A549 (cell line): ENCODE data around the gene GALNT18. TPM values are rescaled to one million over a fixed set of nuclear protein-coding genes. Genes with fewer than 3 reads are reported as not detected.

Experiments used
- ATAC-seq, 2 experiments: fragments of 200-7000 bp in 1 of 2; fragments of >200 bp in 1 of 2; cut with Nextera tagmentation in 1 of 2; cut with Tn5 transposase in 1 of 2; 3 replicates each; pipeline versions ENCODE4 v1.8.0 to v1.9.1; 2018 to 2020; ENCODE audit warnings: mild to moderate bottlenecking in 1 of 2, moderate library complexity in 1 of 2
- CTCF ChIA-PET: fragments of 300-600 bp; sonication (Branson Sonifier 250); formaldehyde crosslinking; extraction: SDS; loops from one replicate; lab custom pipeline; 2021; ENCODE audit warnings: antibody characterized with exemption, inconsistent platforms; lab: Yijun Ruan, JAX
- POLR2A ChIA-PET: fragments of 350-600 bp; formaldehyde crosslinking; extraction: SDS; loops from one replicate; lab custom pipeline; 2021; ENCODE audit warnings: antibody characterized with exemption, inconsistent platforms; lab: Yijun Ruan, JAX
- DNase-seq, 2 experiments: peaks; one replicate each; pipeline versions ENCODE4 v3.0.0 to v3.0.0-alpha.2; 2011 to 2016; ENCODE audit warnings: low read depth in 1 of 2, low spot score in 1 of 2
- FAIRE-seq: peaks from 2 replicates; lab custom pipeline; 2011; peaks lifted over from hg19 to GRCh38; lab: Jason Lieb, UNC
- H3K27ac ChIP-seq, 2 experiments: fragments of >200 bp; sonication (Bioruptor Twin); formaldehyde crosslinking; 3 replicates each; pipeline ENCODE4 v1.5.1; 2016 to 2017
- H3K4me1 ChIP-seq: fragments of >200 bp; sonication (Bioruptor Twin); formaldehyde crosslinking; 3 replicates; pipeline ENCODE4 v1.6.1; 2016
- H3K4me2 ChIP-seq: fragments of >200 bp; sonication (Bioruptor Twin); formaldehyde crosslinking; 3 replicates; pipeline ENCODE4 v1.6.1; 2016
- H3K4me3 ChIP-seq: fragments of >200 bp; sonication (Bioruptor Twin); formaldehyde crosslinking; 3 replicates; pipeline ENCODE4 v1.5.1; 2016
- H3K9me3 ChIP-seq: fragments of >200 bp; sonication (Bioruptor Twin); formaldehyde crosslinking; 3 replicates; pipeline ENCODE4 v1.6.1; 2016
- BHLHE40 ChIP-seq: IDR thresholded peaks from 2 replicates; pipeline ENCODE4 v1.6.1; 2012; ENCODE audit warnings: low read depth, low read length, inconsistent platforms
- CEBPB ChIP-seq, 2 experiments: fragments of >200 bp in 1 of 2; sonication (Bioruptor Twin) in 1 of 2; formaldehyde crosslinking in 1 of 2; IDR thresholded peaks; 2 replicates each; pipeline ENCODE4 v1.6.1; 2012 to 2016
- CHD2 ChIP-seq: fragments of 150-350 bp; IDR thresholded peaks from 2 replicates; pipeline ENCODE4 v1.6.1; 2014; ENCODE audit warnings: low read length; ENCODE audit not compliant: partially characterized antibody
- CTCF ChIP-seq: fragments of >200 bp; sonication (Bioruptor Twin); formaldehyde crosslinking; IDR thresholded peaks from 3 replicates; pipeline ENCODE4 v1.5.1; 2016
- EHF ChIP-seq: fragments of 250-450 bp; sonication (Bioruptor Pico); IDR thresholded peaks from 2 replicates; pipeline ENCODE4 v1.5.0; 2020; ENCODE audit warnings: mild to moderate bottlenecking
- EP300 ChIP-seq, 2 experiments: fragments of >200 bp; sonication (Bioruptor Twin); formaldehyde crosslinking; IDR thresholded peaks; 2 replicates in 1 of 2; 3 replicates in 1 of 2; pipeline ENCODE4 v1.6.1; 2016 to 2017
- ESRRA ChIP-seq: fragments of 150-350 bp; IDR thresholded peaks from 2 replicates; pipeline ENCODE4 v1.6.1; 2014; ENCODE audit warnings: mild to moderate bottlenecking, low read length, borderline replicate concordance
- FOSL2 ChIP-seq, 2 experiments: fragments of 450-650 bp in 1 of 2; fragments of >200 bp in 1 of 2; sonication (Bioruptor Twin) in 1 of 2; formaldehyde crosslinking; IDR thresholded peaks; 2 replicates each; pipeline versions ENCODE4 v1.5.0 to v1.6.1; 2016 to 2020; ENCODE audit warnings: mild to moderate bottlenecking in 1 of 2, moderate library complexity in 1 of 2
- HDAC2 ChIP-seq: fragments of 200-600 bp; sonication (generic); IDR thresholded peaks from 2 replicates; pipeline ENCODE4 v1.6.1; 2016
- HOXA7 ChIP-seq: fragments of 250-450 bp; sonication (Bioruptor Pico); IDR thresholded peaks from 2 replicates; pipeline ENCODE4 v1.5.0; 2020; ENCODE audit warnings: mild to moderate bottlenecking, moderate library complexity
- HOXB13 ChIP-seq: fragments of 250-450 bp; sonication (Bioruptor Pico); IDR thresholded peaks from 2 replicates; pipeline ENCODE4 v1.5.0; 2020; ENCODE audit warnings: low read depth, mild to moderate bottlenecking, moderate library complexity
- MAFK ChIP-seq: fragments of 450-650 bp; IDR thresholded peaks from 2 replicates; pipeline ENCODE4 v1.6.1; 2014; ENCODE audit not compliant: partially characterized antibody
- MAX ChIP-seq: IDR thresholded peaks from 2 replicates; pipeline ENCODE4 v1.6.1; 2012
- MAZ ChIP-seq: fragments of 150-350 bp; IDR thresholded peaks from 2 replicates; pipeline ENCODE4 v1.6.1; 2014; ENCODE audit warnings: antibody characterized with exemption, low read depth, low read length, borderline replicate concordance
- MYC ChIP-seq: IDR thresholded peaks from 2 replicates; pipeline ENCODE4 v1.6.1; 2012; ENCODE audit warnings: mild to moderate bottlenecking, inconsistent platforms, low read length, improper control_type of control experiment, borderline replicate concordance
- NR3C1 ChIP-seq: fragments of >200 bp; sonication (Bioruptor Twin); formaldehyde crosslinking; IDR thresholded peaks from 3 replicates; pipeline ENCODE4 v1.6.1; 2017
- RCOR1 ChIP-seq: fragments of 150-350 bp; IDR thresholded peaks from 2 replicates; pipeline ENCODE4 v1.6.1; 2014; ENCODE audit warnings: antibody characterized with exemption, low read length, low read depth
- RFX5 ChIP-seq: fragments of 450-650 bp; IDR thresholded peaks from 2 replicates; pipeline ENCODE4 v1.7.1; 2014; ENCODE audit warnings: antibody characterized with exemption, mild to moderate bottlenecking, moderate library complexity
- SMC3 ChIP-seq: fragments of >200 bp; sonication (Bioruptor Twin); formaldehyde crosslinking; IDR thresholded peaks from 3 replicates; pipeline ENCODE4 v1.6.1; 2018; ENCODE audit warnings: inconsistent platforms
- SREBF2 ChIP-seq: fragments of 450-650 bp; IDR thresholded peaks from 2 replicates; pipeline ENCODE4 v1.6.1; 2014; ENCODE audit warnings: mild to moderate bottlenecking, moderate library complexity
- TP53 ChIP-seq: fragments of 250-450 bp; sonication (Bioruptor Pico); IDR thresholded peaks from 2 replicates; pipeline ENCODE4 v1.5.0; 2021; ENCODE audit warnings: mild to moderate bottlenecking, moderate library complexity
- USF2 ChIP-seq: fragments of 450-650 bp; IDR thresholded peaks from 2 replicates; pipeline ENCODE4 v1.6.1; 2014; ENCODE audit warnings: antibody characterized with exemption
- ZNF302 ChIP-seq: fragments of 250-450 bp; sonication (Bioruptor Pico); IDR thresholded peaks from 2 replicates; pipeline ENCODE4 v1.9.0; 2021; ENCODE audit warnings: inconsistent platforms, mild to moderate bottlenecking, moderate library complexity
- ZSCAN20 ChIP-seq: fragments of 250-450 bp; sonication (Bioruptor Pico); IDR thresholded peaks from 2 replicates; pipeline ENCODE4 v1.8.0; 2022; ENCODE audit warnings: mild to moderate bottlenecking, moderate library complexity
- WGBS: methylation state at CpG from one replicate; pipeline ENCODE4 v1.1.6; 2017; ENCODE audit errors: missing lambda C conversion rate; 5-methylcytosine and 5-hydroxymethylcytosine counted together
- polyA plus RNA-seq, 4 experiments: library from polyadenylated mRNA; depleted of rRNA in 3 of 4; stranded (reverse); fragments of >200 nt; fragmentation: RNase III in 1 of 4; extraction: RNeasy Plus Mini Kit Qiagen cat#74134 plus additional on column Dnase treatment in 1 of 4; gene quantifications; 2 replicates in 3 of 4; 3 replicates in 1 of 4; pipeline ENCODE4 v1.2.3, GENCODE V29; 2011 to 2017
- TF ChIP-seq, protein P1 (sequence below): fragments of 250-450 bp; sonication (Bioruptor Pico); IDR thresholded peaks from 2 replicates; pipeline ENCODE4 v1.5.0; 2021; ENCODE audit warnings: mild to moderate bottlenecking, moderate library complexity, borderline replicate concordance

GALNT18 gene
- polyA plus RNA-seq, 2 of the 4 experiments (the other 2 are of a cell fraction): 6.7 to 16.1 TPM

- TF ChIP-seq USF2 (no peak), SREBF2 (no peak)
Observed at GRCh38 chr11:11441091-11441490, 180.7 kb downstream of the GALNT18 start (continued).

- H3K4me1 ChIP-seq: peaks cover 24% of the 10 kb centered on the region
- WGBS: 83% methylated on average over 6 of the region's 6 CpGs
- TF ChIP-seq SREBF2 (no peak), HOXB13 (CRISPR knock-in tag) (no peak)
- H3K27ac ChIP-seq: peak overlapping the region in 1 of 2 experiments; percentile 5; a peak in 1 of 6 replicates
- no peak overlapping the region for H3K4me3 ChIP-seq
- H3K4me2 ChIP-seq: no peak overlapping the region
- POLR2A ChIA-PET: no interaction called here
- no peaks in the 10 kb centered on the region for H3K9me3 ChIP-seq
- CTCF ChIA-PET: interaction anchor here (1.4 kb wide), 1 partner anchor 412 kb away, joined by 3 read pairs; no protein-coding TSS in a partner anchor
- ATAC-seq (no peak), FAIRE-seq (no peak), DNase-seq (no peak)
Observed at GRCh38 chr11:11440144-11440543, 181.7 kb downstream of the GALNT18 start.

- ATAC-seq (no peak), DNase-seq (no peak), FAIRE-seq (no peak)
- no peak overlapping the region for H3K27ac ChIP-seq
- H3K4me3 ChIP-seq: no peak overlapping the region
- ChIA-PET CTCF (no interaction called here), POLR2A (no interaction called here)
- peaks cover 20% of the 10 kb centered on the region for H3K4me1 ChIP-seq
- no peaks in the 10 kb centered on the region for H3K9me3 ChIP-seq
- no peak overlapping the region for H3K4me2 ChIP-seq
- 88% methylated on average over 2 of the region's 2 CpGs for WGBS
- TF ChIP-seq MYC (no peak), EP300 (IDR thresholded peaks at IDR 0.05) (no peak), EHF (CRISPR knock-in tag) (no peak), ZSCAN20 (CRISPR knock-in tag) (no peak)
Observed at GRCh38 chr11:11439591-11439990, 182.2 kb downstream of the GALNT18 start.

DNA sequence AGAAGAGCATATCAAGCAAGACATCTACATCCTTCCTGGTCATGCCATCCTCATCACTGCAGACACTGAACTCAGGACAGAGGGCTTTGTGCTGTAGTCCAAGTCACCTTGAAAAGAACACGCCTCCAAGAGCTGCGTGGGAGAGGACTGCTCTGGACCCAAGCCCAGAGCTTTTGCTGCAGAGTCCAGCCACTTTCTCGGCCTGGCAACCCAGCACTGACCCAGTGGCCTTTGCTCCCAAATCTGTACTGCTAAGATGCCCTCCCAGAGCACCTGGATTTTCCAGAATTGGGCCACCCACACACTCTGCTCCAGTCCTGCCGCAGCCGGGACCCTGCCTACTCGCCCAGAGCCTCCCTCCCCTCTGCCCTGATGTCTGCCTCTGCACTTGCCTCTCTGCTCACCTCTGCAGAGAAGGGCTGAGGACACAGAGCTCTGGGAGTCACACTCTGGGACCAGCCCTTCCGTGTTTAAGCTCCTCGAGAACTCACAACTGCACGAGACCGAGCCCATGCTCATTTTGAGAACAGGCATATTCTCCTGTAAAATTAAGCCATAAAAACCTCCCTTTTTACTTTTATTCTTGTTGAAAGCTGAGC, 185.0 kb downstream of the GALNT18 start:
- ATAC-seq (no peak), DNase-seq (no peak), FAIRE-seq (no peak)
- CTCF ChIA-PET: interaction anchor here (0.7 to 1.6 kb wide), 3 partner anchors 10 to 505 kb away, joined by 3 to 4 read pairs (median 3); no protein-coding TSS in a partner anchor
- TF ChIP-seq FOSL2 (IDR thresholded peaks at IDR 0.05): no peak
- no peak for TF ChIP-seq FOSL2 (CRISPR knock-in tag; IDR thresholded peaks at IDR 0.05)
- TF ChIP-seq MAFK: no peak
- no peak for TF ChIP-seq SMC3
- no peak for TF ChIP-seq TP53 (CRISPR knock-in tag)
- no peak for TF ChIP-seq MAZ
- no peak for TF ChIP-seq HOXA7 (CRISPR knock-in tag)
- TF ChIP-seq NR3C1: no peak
- TF ChIP-seq BHLHE40: no peak
- no peak for TF ChIP-seq CEBPB (IDR thresholded peaks at IDR 0.05)
- no peak for TF ChIP-seq SREBF2
- TF ChIP-seq, protein P1, sequence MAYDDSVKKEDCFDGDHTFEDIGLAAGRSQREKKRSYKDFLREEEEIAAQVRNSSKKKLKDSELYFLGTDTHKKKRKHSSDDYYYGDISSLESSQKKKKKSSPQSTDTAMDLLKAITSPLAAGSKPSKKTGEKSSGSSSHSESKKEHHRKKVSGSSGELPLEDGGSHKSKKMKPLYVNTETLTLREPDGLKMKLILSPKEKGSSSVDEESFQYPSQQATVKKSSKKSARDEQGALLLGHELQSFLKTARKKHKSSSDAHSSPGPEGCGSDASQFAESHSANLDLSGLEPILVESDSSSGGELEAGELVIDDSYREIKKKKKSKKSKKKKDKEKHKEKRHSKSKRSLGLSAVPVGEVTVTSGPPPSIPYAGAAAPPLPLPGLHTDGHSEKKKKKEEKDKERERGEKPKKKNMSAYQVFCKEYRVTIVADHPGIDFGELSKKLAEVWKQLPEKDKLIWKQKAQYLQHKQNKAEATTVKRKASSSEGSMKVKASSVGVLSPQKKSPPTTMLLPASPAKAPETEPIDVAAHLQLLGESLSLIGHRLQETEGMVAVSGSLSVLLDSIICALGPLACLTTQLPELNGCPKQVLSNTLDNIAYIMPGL (CRISPR knock-in tag): no peak
- TF ChIP-seq RCOR1: no peak
- TF ChIP-seq HDAC2: no peak
- no peak for TF ChIP-seq MAX
- no peak for TF ChIP-seq CTCF
- no peak for TF ChIP-seq RFX5
- TF ChIP-seq ZNF302: no peak
- TF ChIP-seq CHD2: no peak
- no peak for TF ChIP-seq ESRRA
- no peak for TF ChIP-seq USF2
- Histone ChIP-seq H3K9me3 (no peaks in the 10 kb centered on the region), H3K4me2 (no peak overlapping the region), H3K27ac (no peak overlapping the region), H3K4me1 (peaks cover 15% of the 10 kb centered on the region), H3K4me3 (no peak overlapping the region)
- POLR2A ChIA-PET: no interaction called here
- WGBS: 78% methylated on average over 9 of the region's 10 CpGs
